SK-N-SH treated with all-trans-retinoic acid at 6 μM for 48 hours (cell line): ENCODE measurements around the gene GCGR.

ENCODE experiments used
- ARNTL ChIP-seq: fragments of 450-650 bp; formaldehyde crosslinking; IDR thresholded peaks from 2 replicates; pipeline ENCODE4 v1.5.0; 2020; ENCODE audit warnings: low read depth, mild to moderate bottlenecking, moderate library complexity, borderline replicate concordance
- CREB5 ChIP-seq: fragments of 250-450 bp; sonication (Bioruptor Pico); IDR thresholded peaks from 2 replicates; pipeline ENCODE4 v1.5.1; 2020; ENCODE audit warnings: low read depth, mild to moderate bottlenecking, moderate library complexity
- CSDC2 ChIP-seq: fragments of 250-450 bp; sonication (Bioruptor Pico); IDR thresholded peaks from 2 replicates; pipeline ENCODE4 v1.5.0; 2020; ENCODE audit warnings: mild to moderate bottlenecking, moderate library complexity
- GLIS3 ChIP-seq: fragments of 250-450 bp; sonication (Bioruptor Pico); IDR thresholded peaks from 2 replicates; pipeline ENCODE4 v1.5.0; 2020; ENCODE audit warnings: mild to moderate bottlenecking, moderate library complexity
- PATZ1 ChIP-seq: fragments of 250-450 bp; sonication (Bioruptor Pico); IDR thresholded peaks from 2 replicates; pipeline ENCODE4 v1.8.0; 2020; ENCODE audit warnings: mild to moderate bottlenecking, moderate library complexity, borderline replicate concordance
- PPARA ChIP-seq: fragments of 250-450 bp; sonication (Bioruptor Pico); IDR thresholded peaks from 2 replicates; pipeline ENCODE4 v1.5.0; 2020; ENCODE audit warnings: mild to moderate bottlenecking, borderline replicate concordance
- RARB ChIP-seq: fragments of 250-450 bp; sonication (Bioruptor Pico); IDR thresholded peaks from 2 replicates; pipeline ENCODE4 v1.8.0; 2021; ENCODE audit warnings: mild to moderate bottlenecking, moderate library complexity
- TCF4 ChIP-seq: fragments of 250-450 bp; sonication (Bioruptor Pico); IDR thresholded peaks from 2 replicates; pipeline ENCODE4 v1.8.0; 2021; ENCODE audit warnings: mild to moderate bottlenecking, moderate library complexity, borderline replicate concordance
- TSHZ2 ChIP-seq: fragments of 250-450 bp; sonication (Bioruptor Pico); IDR thresholded peaks from 2 replicates; pipeline ENCODE4 v1.5.0; 2020; ENCODE audit warnings: mild to moderate bottlenecking, moderate library complexity
- ZFP3 ChIP-seq: fragments of 250-450 bp; sonication (Bioruptor Pico); IDR thresholded peaks from 2 replicates; pipeline ENCODE4 v1.5.0; 2020; ENCODE audit warnings: mild to moderate bottlenecking, moderate library complexity
- ZNF565 ChIP-seq: fragments of 450-650 bp; formaldehyde crosslinking; conservative IDR thresholded peaks from 2 replicates; pipeline ENCODE4 v1.5.0; 2020; ENCODE audit warnings: low read depth, mild to moderate bottlenecking, moderate library complexity
- TF ChIP-seq, protein P1 (sequence below): fragments of 250-450 bp; sonication (Bioruptor Pico); IDR thresholded peaks from 2 replicates; pipeline ENCODE4 v1.8.0; 2021; ENCODE audit warnings: low read depth, mild to moderate bottlenecking, moderate library complexity, borderline replicate concordance

DNA sequence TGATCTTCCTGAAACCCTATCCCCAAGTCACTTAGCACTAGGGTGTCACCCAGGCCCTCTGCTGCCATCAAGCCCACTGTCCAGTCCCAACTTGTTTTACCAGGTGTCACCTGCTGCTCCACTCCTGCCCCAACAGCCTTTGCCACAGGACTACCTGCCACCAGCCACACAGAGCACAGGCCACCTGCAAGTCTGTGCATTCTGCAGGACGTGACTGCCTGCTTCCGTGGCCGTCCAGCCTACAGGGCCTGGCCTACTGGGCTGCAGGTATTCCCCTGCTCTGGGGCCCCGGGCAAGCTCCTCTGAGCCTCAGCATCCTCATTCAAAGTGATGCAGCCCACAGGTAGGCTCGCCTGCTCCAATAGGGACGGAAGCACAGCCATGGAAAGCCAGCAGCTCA lies 25.9 kb downstream of the GCGR start:
- TF ChIP-seq ZFP3 (CRISPR knock-in tag) (no peak), PATZ1 (CRISPR knock-in tag) (no peak), GLIS3 (CRISPR knock-in tag) (no peak), ZNF565 (no peak), CSDC2 (CRISPR knock-in tag) (no peak), RARB (CRISPR knock-in tag) (no peak), TSHZ2 (CRISPR knock-in tag) (no peak), PPARA (CRISPR knock-in tag) (no peak), CREB5 (CRISPR knock-in tag) (no peak), ARNTL (CRISPR knock-in tag) (no peak), TCF4 (CRISPR knock-in tag) (no peak)
- TF ChIP-seq, protein P1, sequence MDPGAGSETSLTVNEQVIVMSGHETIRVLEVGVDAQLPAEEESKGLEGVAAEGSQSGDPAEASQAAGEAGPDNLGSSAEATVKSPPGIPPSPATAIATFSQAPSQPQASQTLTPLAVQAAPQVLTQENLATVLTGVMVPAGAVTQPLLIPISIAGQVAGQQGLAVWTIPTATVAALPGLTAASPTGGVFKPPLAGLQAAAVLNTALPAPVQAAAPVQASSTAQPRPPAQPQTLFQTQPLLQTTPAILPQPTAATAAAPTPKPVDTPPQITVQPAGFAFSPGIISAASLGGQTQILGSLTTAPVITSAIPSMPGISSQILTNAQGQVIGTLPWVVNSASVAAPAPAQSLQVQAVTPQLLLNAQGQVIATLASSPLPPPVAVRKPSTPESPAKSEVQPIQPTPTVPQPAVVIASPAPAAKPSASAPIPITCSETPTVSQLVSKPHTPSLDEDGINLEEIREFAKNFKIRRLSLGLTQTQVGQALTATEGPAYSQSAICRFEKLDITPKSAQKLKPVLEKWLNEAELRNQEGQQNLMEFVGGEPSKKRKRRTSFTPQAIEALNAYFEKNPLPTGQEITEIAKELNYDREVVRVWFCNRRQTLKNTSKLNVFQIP (CRISPR knock-in tag) = no peak
